DMS 273 treated with DMSO at 0.1 percent for 48 hours (cell line): ENCODE results near the gene NRXN3.

Source experiments
- DNase-seq: peaks from one replicate; lab custom pipeline; 2025; lab: John Stamatoyannopoulos, UW

NRXN3 gene

DNA sequence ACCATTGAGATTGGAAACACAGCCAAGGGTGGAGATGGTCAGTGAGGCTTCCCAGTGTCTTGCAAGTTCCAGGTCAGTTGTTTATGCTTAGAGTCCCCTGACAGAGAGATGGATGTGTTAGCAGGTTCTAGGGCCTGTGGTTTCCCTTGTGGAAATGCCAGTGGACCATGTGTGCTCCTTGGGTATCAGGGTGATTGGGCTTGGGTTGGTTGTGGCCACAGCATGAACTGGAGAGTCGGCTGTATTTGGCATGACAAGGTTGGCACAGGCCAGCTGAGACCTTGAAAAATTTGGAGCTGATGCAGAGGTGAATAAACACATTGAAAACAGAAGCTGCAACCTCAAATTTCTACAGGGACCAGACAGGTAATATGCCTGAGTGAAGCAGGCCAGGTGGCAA lies 1373.2 kb downstream of the NRXN3 start:
- DNase-seq = no peak

DNA sequence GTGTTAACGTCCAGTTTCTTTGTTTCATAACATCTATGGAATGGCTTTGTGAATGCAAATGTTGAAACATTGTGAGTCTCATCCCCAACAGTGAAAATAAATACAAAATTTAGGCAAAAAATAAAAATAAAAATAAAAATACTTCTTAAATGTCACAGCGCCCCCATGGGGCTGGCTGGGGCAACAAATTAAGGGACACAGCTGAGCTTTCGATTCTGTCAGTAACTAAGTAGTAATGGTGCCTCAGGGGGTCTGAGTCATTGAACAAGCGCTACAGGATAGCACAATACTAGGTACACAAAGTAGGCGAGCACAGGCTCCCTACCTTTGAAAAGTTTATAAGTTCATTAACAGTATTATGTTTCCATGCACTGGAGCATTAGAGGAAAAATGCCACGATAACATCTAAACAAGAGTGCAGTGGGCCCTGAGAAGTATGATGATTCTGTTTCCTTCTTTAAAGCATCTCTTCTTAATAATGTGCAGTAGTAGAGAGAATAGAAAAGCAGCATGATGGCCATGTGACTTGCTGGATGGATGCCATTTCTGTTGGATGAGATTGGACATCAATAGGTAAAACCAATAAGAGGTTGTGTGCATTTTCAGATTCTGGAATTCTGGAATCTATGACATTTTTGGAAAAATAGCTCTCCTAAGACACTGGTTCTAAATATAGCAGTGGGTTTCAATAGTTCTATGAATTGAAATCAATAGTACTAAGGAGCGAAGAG lies 1374.0 kb downstream of the NRXN3 start:
- DNase-seq = no peak

DNA sequence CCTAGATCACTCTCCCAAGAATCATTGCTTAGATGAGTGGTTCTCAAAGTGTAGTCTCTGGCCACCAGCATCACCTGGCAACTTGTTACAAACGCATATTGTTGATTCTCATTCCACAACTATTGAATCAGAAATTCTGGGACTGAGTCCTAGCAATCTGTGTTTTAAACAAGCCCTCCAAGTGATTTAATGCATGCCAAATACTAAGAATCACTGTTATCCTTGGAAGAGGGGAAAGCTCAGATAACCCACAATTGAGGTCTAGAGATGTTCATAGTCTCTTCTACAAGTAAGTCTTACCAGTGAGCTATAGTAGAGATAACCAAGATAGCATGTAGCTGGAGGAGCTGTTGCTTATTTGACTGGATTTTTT lies 1374.5 kb downstream of the NRXN3 start:
- DNase-seq = no peak

DNA sequence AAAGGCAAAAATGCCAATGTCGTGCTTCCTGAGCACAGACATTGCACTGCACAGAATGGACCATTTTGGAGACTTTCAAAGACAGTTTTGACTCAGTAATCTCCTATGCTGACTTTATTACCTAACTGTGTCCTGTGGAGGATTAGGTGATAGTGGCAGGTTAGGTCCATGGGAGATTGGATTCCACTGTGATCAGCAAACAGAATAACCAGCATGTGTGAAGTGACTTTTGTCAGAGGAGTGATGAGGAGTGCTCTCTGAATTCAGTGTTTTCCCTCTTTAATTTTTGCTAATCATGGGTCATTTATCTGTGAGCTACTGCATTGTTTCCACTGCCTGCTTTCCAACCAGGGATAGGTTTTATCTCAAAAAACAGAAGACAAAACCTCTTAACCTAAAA lies 1378.7 kb downstream of the NRXN3 start:
- no peak for DNase-seq

DNA sequence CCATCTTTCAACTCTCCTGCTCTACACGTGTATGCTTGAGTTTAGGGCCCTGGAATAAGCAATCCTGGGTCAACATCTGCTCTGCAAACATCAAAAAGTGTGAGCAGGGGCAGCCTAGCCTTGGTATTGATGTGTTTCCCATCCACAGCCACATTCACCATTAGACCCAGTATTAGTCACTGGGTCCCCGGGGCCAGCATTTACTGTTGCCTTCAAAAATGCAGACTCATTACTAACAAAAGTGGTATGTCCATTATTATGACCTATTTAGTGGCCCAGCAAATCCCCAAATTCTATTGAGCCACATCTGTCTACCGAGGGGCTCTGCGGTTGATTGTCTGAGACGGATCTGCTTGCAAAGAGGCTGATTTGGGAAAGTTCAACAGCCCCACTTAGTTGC lies 1379.3 kb downstream of the NRXN3 start:
- DNase-seq = no peak

DNA sequence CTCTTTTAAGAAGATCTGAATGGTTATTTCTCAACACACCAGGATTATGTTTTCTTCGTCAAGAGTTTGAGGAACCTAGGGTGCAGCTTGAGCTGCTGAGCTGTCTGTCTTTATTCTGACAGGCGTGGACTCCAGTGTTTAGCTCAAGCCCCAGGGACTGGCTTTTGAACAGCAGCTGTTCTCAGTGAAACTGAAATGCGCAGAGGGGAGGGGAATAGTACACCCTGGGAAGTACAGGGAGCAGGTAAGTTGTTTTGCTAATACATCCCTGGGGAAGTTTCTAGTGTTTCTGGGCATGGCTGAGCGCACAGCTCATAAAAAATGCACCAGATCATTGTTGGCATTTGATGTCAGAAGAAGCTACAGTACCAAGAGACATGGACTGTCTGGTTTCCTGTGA lies 1381.3 kb downstream of the NRXN3 start:
- DNase-seq = no peak

DNA sequence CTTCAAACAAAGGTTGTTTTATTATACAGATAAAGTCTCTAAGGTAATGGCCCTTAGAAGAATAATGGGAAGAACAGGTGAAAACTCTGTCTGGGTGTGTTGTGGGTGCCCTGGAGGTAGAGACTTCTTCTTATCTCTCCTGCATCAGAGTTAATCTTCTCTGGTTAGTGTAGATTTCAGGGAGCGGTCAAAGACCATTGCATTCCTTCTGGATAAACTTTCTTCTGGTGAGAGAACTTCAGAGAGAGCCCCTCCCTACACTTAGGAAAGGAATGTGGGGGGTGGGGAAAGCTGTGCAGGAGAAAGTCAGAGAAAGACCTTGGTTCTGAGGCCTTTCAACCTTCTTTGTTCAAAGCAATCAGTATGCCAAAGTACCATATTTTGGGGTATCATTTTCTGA lies 1382.6 kb downstream of the NRXN3 start:
- DNase-seq = no peak

DNA sequence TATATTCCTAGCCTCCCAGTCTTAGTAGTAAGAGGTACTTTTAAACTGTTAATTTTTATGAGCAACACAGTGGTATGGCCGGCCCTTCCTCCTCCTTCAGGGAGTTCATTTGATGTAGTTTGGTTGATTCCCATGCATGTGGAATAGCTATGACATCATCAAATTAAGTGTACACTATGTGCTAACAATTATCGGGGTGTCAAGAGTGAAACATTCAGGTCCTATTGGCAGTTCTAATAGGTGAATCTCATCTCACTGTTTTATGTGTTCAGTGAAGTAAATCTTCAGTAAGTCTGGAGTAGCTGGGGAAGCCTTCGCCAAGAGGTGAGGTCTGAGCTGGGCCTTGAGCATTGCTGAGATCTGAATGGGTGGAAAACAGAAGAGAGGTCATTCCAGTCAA lies 1384.6 kb downstream of the NRXN3 start:
- no peak for DNase-seq

DNA sequence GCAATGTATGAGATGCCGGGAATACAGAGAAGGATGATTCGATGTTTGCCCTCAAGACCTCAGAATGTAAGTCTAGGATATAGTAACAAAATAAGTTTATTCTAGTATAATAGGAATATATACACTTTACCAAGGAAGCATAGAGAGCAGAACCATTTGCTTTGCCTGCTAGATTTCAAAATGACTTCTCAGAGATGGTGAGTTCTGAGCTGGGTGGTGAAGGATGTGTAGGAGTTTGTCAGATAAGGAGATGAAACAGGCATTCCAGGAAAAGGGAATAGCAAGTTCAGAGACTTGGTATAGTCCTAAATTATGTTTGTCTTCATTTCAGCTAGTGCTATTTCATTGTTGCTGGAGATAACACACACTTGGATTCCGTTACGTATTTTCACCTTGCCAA lies 1385.3 kb downstream of the NRXN3 start:
- DNase-seq = no peak

DNA sequence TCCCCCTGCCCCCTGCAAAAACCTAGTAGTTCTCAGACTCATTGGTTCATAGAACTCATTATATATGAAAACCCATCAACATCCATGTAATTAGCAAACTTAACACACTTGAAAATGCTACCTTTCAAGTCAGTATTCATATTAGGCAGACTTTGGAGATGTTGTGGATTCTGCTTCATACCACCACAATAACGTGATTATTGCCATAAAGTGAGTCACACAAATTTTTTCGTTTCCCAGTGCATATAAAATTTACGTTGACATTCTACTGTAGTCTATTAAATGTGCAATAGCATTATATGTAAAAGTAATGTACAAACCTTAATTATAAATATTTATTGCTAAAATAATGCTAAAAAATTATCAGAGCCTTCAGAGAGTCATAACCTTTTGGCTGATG lies 1387.1 kb downstream of the NRXN3 start:
- no peak for DNase-seq

DNA sequence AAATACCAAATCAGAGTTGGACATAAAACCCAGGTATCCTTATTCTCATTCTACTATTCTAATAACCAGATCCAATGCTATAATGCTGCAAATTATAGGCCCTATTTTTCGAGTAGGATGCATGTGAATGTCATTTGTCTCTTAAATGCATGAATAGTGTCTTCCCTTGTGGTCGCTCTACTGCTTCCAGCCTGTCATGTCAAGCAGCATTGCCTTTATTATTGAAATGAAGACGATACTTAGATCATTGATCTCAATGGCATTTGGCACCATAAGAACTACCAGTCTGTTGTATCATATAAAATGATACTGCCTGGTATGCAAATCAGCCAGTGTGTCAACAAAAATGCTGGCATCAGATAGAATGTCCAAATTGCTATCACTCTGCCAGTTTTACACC lies 1392.0 kb downstream of the NRXN3 start:
- DNase-seq = no peak

DNA sequence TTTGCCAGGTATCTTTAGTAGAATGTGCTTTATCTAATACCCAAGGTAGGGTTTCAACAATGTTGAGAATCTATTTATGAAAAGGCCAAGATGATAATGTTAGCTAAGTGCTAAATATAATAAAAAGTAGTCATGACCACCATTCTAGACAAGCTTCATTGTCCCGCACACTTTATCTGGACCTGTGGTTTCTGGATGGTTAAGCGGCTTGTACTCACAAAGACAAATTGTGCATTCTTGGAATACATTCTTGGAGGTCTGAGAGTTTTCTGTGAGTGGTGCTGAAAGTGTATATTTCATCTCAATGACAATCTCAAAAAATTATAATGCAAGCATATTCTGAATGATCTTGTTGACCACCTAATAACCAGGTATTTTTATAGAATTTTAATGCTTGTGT lies 1394.2 kb downstream of the NRXN3 start:
- no peak for DNase-seq

DNA sequence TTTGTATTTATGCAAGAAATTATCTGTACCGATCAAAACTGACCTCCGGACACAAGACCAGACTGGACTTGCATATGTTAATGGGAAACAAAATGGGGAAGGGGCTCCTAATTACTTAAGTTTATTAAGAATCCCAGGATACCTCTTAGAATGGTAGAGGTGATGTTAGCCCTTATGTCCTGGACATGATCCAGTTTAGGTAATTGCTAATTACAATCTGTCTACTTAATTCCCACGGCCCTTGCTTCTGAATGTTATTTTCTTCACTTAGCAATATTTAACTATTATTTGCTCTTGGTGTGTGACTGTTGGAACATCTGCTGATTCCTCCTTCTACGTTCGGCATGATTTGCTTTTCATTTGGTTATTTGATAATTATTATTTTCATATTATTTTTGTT lies 1397.1 kb downstream of the NRXN3 start:
- no peak for DNase-seq

DNA sequence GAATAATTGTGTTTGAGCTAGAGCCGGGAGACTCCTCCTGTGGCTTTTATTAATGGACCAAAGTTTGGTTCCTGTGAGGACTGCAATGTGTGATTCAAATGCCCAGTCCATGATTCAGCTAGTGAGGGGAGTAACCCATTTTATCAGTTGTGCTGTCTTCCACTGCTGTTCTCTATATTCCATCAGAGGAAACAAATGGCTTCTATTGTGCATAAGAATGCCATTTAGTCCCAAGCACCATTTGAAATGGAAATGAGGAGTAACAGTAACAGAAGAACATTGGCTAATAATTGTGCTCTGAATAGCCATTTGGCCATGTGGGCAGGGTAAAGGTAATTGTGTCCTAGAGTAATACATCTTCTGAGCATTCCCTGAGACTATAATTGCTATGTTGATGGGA lies 1398.4 kb downstream of the NRXN3 start:
- DNase-seq = no peak

DNA sequence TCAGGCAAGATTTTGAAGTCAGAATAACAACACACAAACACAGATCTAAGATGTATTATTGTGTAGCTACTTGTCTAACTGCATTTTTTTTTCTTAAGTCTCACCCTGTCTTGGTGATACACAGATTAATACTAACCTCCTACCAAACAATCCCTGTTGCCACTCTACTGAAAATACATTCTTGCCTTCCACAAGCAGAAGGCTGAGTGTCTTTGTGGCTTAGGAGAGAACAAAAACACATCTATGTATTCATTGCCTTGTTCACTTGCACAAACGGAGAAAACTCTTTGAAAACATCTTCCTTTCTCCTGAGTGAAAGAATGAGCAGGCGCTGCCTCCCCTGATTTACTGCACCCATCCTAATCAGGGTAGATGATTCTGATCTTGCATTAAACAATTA lies 1398.9 kb downstream of the NRXN3 start:
- no peak for DNase-seq

DNA sequence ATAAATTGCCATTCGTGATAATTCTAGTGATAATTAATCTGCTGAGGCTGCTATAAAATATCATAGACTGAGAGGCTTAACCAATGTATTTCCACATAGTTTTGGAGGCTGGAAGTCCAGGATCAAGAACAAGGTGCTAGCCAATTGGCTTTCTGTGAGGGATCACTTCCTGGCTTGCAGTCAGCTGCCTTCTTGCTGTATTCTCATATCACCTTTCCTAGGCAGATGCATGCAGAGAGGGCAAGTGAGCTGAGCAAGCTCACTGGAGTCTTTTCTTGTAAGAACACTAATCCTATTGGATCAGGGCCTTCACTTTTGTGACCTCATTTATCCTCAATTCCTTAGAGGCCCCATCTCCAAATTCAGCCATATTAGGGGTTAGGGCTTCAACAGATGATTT lies 1400.5 kb downstream of the NRXN3 start:
- DNase-seq = no peak

DNA sequence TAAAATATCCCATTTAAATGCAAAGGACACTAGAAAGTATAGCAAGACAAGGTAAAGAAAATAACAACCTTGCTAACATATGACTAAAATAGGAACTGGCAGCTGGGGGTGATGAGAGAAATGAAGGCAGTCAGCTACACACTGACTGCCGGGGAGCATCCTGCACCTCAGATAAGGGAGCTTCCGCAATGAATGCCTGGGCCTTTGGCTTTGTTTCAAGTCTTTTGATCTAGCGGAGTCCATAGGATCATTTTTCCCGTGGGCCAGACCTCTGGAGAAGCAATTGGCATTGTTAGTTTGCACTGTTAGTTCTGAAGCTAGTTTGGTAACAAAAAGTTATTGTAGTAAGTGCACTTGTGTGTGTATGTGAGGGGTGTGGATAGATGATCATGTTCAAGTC lies 1401.2 kb downstream of the NRXN3 start:
- DNase-seq = no peak

DNA sequence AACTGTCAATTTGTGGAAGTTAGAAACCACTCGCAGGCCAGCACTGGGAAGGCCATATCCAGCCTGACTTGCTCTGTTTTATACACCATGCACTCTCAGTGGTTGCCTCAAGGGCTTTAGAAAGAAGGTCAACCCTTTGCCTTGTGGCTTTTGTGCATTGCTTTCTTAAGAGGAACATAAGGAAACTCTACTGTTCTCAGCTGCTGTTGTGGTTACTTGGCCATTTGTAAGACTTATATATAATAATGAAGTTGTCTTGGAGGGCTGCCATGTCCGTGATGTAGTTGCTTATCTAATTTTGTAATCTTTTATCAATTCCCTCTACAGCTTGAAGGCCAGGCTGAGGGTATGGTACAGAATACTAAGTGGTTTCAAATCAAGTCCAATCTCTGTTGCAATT lies 1403.3 kb downstream of the NRXN3 start:
- no peak for DNase-seq

DNA sequence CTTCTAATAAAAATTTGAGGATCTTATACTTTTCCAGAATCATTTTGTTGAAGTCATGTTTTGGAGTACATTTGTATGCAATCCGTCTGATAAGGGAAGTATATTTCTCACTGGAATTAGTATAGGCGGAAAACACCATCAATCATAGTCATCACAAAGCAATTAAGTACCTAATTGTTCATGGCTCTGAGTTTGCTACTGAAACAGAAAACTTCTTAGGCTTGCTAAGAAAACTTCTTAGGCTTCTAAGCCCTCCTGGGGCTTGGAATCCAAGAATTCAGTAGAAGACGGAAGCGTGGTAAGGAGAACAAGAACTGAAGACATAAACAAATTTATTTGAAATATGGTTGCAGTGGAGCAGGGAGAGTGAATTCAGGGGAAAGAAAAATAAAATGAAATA lies 1404.9 kb downstream of the NRXN3 start:
- DNase-seq = no peak

DNA sequence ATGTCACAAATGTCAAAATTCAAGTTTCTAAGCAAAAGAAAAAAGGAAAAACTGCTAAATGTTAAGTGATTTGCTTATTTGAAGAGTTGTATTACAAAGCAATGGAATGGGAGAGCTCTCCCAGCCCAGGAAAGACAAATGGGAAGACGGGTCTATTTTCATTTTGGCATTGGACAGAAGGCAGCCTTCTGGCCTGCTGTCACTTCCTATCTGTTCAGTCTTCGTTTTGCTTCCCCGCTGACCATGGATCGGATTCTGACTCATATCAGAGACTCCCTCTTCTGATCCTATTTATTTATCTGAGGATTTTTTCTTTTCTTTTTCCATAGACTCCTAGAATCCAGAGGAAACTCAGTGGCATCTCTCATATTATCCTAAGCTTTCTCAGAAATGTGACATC lies 1406.3 kb downstream of the NRXN3 start:
- DNase-seq = no peak

DNA sequence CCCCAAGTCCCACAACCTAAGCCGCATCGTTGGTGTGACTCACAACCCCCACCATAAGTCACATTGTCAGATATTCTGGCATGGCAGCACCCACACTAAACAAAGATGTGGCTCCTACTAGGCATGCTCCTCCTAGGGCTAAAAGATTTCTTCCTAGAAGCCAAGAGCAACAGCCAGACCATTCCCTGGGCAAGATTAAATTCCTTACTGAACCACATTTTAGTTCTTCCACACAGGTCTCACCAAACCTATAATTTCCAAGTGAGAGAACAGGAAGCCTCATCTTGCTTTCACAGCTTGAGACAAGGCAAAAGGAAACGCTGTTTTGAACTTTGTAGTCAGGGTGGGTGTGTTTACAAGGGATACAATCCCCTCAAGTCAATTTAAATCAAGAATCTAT lies 1408.3 kb downstream of the NRXN3 start:
- no peak for DNase-seq

DNA sequence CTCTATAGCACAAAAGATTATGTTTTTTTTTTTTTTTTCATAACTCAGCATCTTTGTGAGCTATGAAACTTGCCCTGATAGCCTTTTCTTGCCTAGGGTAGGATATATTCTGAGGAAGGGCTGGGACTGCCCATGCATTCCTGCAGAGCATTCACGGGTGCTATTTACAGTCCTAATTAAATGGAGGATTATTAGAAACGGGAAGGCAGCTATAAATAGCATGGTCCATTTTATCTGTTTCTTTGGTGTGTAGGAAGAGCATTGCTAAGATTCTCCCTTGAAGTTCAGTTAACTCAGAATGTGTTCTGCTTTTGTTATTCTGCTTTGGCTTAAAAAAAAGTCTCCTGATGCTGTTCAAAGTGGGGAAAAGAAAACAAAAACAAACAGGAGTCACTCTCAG lies 1410.2 kb downstream of the NRXN3 start:
- DNase-seq = no peak

DNA sequence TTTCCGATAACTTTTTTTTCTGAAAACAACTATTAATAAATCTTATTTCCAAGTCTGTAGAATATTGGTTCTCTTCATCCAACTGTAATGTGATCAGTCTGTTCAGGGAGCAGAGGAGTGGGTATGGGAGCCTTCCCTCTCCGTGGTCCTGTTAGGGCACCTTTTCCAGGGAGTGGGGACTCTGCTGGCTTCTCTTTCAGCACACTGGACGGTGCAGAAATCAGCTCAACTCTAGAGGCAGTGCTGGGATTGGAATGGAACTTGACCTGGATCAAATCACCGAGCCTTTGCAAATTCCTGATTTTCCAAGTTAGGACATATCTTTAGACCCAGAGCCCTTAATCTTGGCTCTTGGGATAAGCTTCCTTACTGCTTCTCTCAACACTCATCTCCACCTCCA lies 1410.7 kb downstream of the NRXN3 start:
- no peak for DNase-seq

DNA sequence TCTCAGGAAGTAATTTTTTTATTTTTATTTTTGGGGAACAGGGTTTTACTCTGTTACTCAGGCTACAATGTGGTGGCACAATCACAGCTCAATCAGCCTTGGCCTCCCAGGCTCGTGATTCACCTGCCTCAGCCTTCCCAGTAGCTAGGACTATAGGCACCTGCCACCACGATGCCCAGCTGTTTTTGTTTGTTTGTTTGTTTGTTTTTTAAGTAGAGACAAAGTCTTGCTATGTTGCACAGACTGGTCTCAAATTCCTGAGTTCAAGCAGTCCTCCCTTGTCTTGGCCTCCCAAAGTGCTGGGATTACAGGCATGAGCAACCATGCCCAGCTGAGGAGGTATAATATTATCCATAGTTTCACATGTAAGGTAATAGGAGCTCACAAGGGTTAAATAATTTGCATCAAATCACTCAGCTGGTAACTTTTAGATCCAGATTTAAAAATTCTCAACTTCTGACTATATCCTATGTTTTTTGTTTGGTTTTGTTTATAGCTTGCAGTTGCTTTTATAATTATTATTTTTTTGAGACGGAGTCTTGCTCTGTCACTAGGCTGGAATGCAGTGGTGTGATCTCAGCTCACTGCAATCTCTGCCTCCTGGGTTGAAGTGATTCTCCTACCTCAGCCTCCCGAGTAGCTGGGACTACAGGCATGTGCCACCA lies 1411.9 kb downstream of the NRXN3 start:
- no peak for DNase-seq
